Measurements from ENCODE around the gene STXBP4. TPM values are rescaled to one million over a fixed set of nuclear protein-coding genes. Genes with fewer than 3 reads are reported as not detected.

The STXBP4 gene
- total RNA-seq, 6 experiments from 2014 or later: 9.4 to 12.9 (median 11.4) TPM

DNA sequence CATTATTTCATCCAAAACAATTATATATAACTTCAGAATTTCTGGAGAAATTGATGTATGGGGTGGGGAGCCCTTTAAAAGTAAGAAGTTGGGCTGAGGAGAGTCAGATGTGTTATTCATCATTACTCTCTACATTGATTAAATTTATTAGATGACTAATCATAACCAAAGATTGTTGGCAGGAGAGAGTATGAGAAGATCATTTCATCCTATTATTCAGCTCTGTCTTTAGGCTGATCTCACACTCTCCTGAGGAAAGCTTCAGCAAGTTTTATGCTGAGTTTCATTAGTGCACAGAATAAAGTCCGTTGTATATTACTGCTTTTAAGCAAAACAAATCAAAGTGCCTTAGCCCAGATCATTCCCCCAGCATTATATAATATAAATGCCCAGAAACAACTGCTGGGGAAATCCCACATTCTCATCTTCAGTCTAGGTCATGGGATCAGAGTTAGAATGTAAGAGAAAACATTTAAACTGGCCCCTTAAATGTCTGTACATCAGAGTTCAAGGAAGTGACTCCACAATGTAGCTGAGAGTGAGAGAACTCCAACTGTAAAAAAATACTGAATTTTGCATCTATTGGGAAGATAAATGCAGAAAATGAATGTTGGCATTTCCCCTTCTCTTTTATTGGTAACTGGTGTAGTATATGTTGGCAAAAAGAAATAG, 166.1 kb downstream of the STXBP4 start:
- Mint-ChIP-seq H3K36me3 (ENCODE audit: low read depth) (no peaks in the 10 kb centered on the region), H3K4me1 (ENCODE audit: low read depth) (peaks cover 8% of the 10 kb centered on the region), H3K9me3 (no peaks in the 10 kb centered on the region), H3K4me3 (no peak overlapping the region), H3K27me3 (ENCODE audit: insufficient read depth) (peaks cover 1% of the 10 kb centered on the region; the same call in 1 of the 2 replicates), H3K27ac (no peak overlapping the region)
- TF ChIP-seq, protein P1, sequence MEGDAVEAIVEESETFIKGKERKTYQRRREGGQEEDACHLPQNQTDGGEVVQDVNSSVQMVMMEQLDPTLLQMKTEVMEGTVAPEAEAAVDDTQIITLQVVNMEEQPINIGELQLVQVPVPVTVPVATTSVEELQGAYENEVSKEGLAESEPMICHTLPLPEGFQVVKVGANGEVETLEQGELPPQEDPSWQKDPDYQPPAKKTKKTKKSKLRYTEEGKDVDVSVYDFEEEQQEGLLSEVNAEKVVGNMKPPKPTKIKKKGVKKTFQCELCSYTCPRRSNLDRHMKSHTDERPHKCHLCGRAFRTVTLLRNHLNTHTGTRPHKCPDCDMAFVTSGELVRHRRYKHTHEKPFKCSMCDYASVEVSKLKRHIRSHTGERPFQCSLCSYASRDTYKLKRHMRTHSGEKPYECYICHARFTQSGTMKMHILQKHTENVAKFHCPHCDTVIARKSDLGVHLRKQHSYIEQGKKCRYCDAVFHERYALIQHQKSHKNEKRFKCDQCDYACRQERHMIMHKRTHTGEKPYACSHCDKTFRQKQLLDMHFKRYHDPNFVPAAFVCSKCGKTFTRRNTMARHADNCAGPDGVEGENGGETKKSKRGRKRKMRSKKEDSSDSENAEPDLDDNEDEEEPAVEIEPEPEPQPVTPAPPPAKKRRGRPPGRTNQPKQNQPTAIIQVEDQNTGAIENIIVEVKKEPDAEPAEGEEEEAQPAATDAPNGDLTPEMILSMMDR (IDR thresholded peaks at IDR 0.05): no peak
- no peak for DNase-seq

DNA sequence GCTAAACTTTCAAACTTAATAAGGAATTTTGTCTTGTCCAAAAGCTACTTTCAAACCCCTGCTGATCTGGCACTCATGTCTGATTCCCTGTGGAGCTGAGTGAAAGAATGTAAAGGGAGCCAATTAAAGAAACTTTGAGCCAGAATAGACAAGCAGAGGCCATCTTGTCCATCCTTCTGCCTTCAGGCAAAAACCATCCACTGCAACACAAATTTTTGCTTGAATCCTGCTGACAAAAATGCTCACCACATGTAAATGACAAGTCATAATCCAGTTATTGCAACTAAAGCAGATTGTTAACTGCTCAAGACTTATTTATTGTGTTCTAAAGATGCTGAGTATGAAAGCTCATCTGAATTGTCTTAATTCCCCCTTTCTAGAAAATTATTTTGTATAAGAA, 172.2 kb downstream of the STXBP4 start:
- no peak for DNase-seq
- no peak overlapping the region for H3K4me3 Mint-ChIP-seq
- no peaks in the 10 kb centered on the region; the same call in 1 of the 2 replicates for H3K4me1 Mint-ChIP-seq (ENCODE audit: low read depth)
- TF ChIP-seq, protein P1 (IDR thresholded peaks at IDR 0.05): no peak
- no peak overlapping the region for H3K27ac Mint-ChIP-seq
- H3K27me3 Mint-ChIP-seq (ENCODE audit: insufficient read depth): no peaks in the 10 kb centered on the region
- H3K9me3 Mint-ChIP-seq: no peaks in the 10 kb centered on the region
- no peaks in the 10 kb centered on the region for H3K36me3 Mint-ChIP-seq (ENCODE audit: low read depth)

DNA sequence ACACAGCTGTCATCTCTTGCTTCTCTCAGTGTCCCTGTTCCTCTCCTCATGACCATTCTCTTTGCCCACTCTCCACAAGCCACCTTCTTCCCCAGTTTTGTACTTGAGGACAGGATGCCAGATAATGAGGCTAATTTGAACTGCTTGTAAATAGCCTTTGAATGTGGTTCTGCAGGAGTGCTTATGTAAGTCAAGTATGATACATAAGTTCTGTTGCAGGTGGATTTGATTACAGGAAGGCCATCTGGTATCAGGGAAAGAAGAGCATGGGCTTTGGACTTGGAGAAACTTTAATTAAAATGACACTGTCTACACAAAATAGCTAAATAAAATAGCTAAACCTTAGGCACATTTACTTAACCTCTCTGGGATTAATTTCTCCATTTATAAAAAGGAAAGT, 176.0 kb downstream of the STXBP4 start:
- no peak overlapping the region for H3K4me3 Mint-ChIP-seq
- no peak overlapping the region for H3K27ac Mint-ChIP-seq
- H3K4me1 Mint-ChIP-seq (ENCODE audit: low read depth): no peaks in the 10 kb centered on the region; the same call in 1 of the 2 replicates
- TF ChIP-seq, protein P1 (IDR thresholded peaks at IDR 0.05): no peak
- no peaks in the 10 kb centered on the region for H3K9me3 Mint-ChIP-seq
- DNase-seq: no peak
- no peaks in the 10 kb centered on the region for H3K36me3 Mint-ChIP-seq (ENCODE audit: low read depth)
- no peaks in the 10 kb centered on the region for H3K27me3 Mint-ChIP-seq (ENCODE audit: insufficient read depth)

GRCh38 chr17:55149485-55149884, 180.9 kb downstream of the STXBP4 start:
- TF ChIP-seq, protein P1 (IDR thresholded peaks at IDR 0.05): no peak
- H3K27ac Mint-ChIP-seq: no peak overlapping the region
- no peak for DNase-seq
- peaks cover 7% of the 10 kb centered on the region for H3K4me1 Mint-ChIP-seq (ENCODE audit: low read depth)
- H3K36me3 Mint-ChIP-seq (ENCODE audit: low read depth): peaks cover 5% of the 10 kb centered on the region; the same call in 1 of the 2 replicates
- H3K4me3 Mint-ChIP-seq: no peak overlapping the region
- no peaks in the 10 kb centered on the region for H3K9me3 Mint-ChIP-seq
- no peaks in the 10 kb centered on the region for H3K27me3 Mint-ChIP-seq (ENCODE audit: insufficient read depth)

DNA sequence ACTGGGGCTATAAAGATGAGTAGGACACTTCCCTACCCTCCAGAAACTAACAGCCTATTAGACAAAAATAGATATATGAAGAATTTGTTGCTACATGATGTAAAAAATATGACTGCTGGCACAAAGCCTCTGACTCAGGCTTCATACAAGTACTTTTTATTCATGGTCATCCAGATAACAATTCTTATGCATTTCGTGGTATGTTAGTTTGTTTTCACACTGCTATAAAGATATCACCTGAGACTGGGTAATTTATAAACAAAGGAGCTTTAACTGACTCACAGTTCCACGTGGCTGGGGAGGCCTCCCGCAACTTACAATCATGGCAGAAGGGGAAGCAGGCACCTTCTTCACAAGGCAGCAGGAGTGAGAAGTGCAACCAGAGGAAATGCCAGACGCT, 183.7 kb downstream of the STXBP4 start:
- Mint-ChIP-seq H3K27ac (no peak overlapping the region), H3K4me1 (ENCODE audit: low read depth) (peaks cover 9% of the 10 kb centered on the region), H3K36me3 (ENCODE audit: low read depth) (peaks cover 5% of the 10 kb centered on the region; the same call in 1 of the 2 replicates), H3K9me3 (no peaks in the 10 kb centered on the region), H3K4me3 (no peak overlapping the region), H3K27me3 (ENCODE audit: insufficient read depth) (no peaks in the 10 kb centered on the region)
- no peak for DNase-seq
- TF ChIP-seq, protein P1 (IDR thresholded peaks at IDR 0.05): no peak

All from HFFc6 (cell line).